ENCODE results near the gene ZNF655.
A peak's percentile ranks its signal among the peaks of the same experiment; 100 is the strongest.
"Not testable (repeated sequence)": the region's sequence is repeated elsewhere in the genome, so short reads cannot be mapped to it uniquely, and the experiment has no call there.

Gene ZNF655

GRCh38 chr7:99558306-99559174 lies at the start of gene ZNF655:
TSS of gene ZNF655 (plus strand) at chr7:99558642. CDS start at chr7:99560560, 1,918 bp downstream.
- peak; percentile 93 for DNase-seq

GRCh38 chr7:99514050-99514449 lies 44.4 kb upstream of the ZNF655 start:
- DNase-seq, result no peak

- DNase-seq, result no peak
Measured at GRCh38 chr7:99521399-99521798, 37.0 kb upstream of the ZNF655 start.

GRCh38 chr7:99525713-99526440 lies 32.6 kb upstream of the ZNF655 start:
- DNase-seq, result peak; percentile 32

GRCh38 chr7:99531354-99531765 lies 27.1 kb upstream of the ZNF655 start:
- DNase-seq, result no peak

GRCh38 chr7:99535667-99536066 lies 22.8 kb upstream of the ZNF655 start:
- no peak for DNase-seq

- no peak for DNase-seq
Measured at GRCh38 chr7:99539213-99539811, 19.1 kb upstream of the ZNF655 start.

- no peak for DNase-seq
Measured at GRCh38 chr7:99540542-99540941, 17.9 kb upstream of the ZNF655 start.

GRCh38 chr7:99541212-99541611 lies 17.2 kb upstream of the ZNF655 start:
- no peak for DNase-seq

- DNase-seq, result no peak
Measured at GRCh38 chr7:99543081-99543671, 15.3 kb upstream of the ZNF655 start.

GRCh38 chr7:99543916-99544315 lies 14.5 kb upstream of the ZNF655 start:
- no peak for DNase-seq

- DNase-seq, result not testable (repeated sequence)
Measured at GRCh38 chr7:99545308-99545707, 13.1 kb upstream of the ZNF655 start.

- DNase-seq, result not testable (repeated sequence)
Measured at GRCh38 chr7:99549545-99549944, 8.9 kb upstream of the ZNF655 start.

GRCh38 chr7:99551334-99551733 lies 7.1 kb upstream of the ZNF655 start:
- DNase-seq, result no peak

GRCh38 chr7:99551767-99552463 lies 6.5 kb upstream of the ZNF655 start, which contains the start of gene FAM200A:
TSS of gene FAM200A (minus strand) at chr7:99552114. CDS start at chr7:99548407, 3,707 bp downstream.
- DNase-seq, result peak; percentile 90

- DNase-seq, result no peak
Measured at GRCh38 chr7:99553039-99553438, 5.4 kb upstream of the ZNF655 start.

GRCh38 chr7:99554939-99555338 lies 3.5 kb upstream of the ZNF655 start:
- no peak for DNase-seq

GRCh38 chr7:99557196-99557607 lies 1.2 kb upstream of the ZNF655 start:
- DNase-seq, result no peak

- DNase-seq, result no peak
Measured at GRCh38 chr7:99557940-99558305, 519 bp upstream of the ZNF655 start.

- DNase-seq, result no peak
Measured at GRCh38 chr7:99559175-99559915, 903 bp downstream of the ZNF655 start.

- DNase-seq, result no peak
Measured at GRCh38 chr7:99560834-99561736, 2.6 kb downstream of the ZNF655 start.

Measured in stimulated activated CD8-positive, alpha-beta memory T cell treated with anti-CD3 and anti-CD28 coated beads, Interleukin-4, amount 100 ng/mL, for 48 hours (primary cell).